Lower leg skin (tissue), 4 donors: ENCODE measurements around the gene PROKR2. TPM values are rescaled to one million over a fixed set of nuclear protein-coding genes. Genes with fewer than 3 reads are reported as not detected.
A peak's percentile ranks its signal among the peaks of the same experiment; 100 is the strongest.

Source experiments
- DNase-seq, 2 donors: peaks; one replicate each; pipeline ENCODE4 v3.0.0-alpha.2; 2019; ENCODE audit warnings: low spot score in 2 of 2
- H3K4me3 ChIP-seq: fragments of 200-600 bp; sonication (generic); 2 replicates; pipeline ENCODE4 v1.5.1; 2017; ENCODE audit warnings: mild to moderate bottlenecking, low read depth; ENCODE audit not compliant: poor library complexity, severe bottlenecking
- POLR2A ChIP-seq, 2 donors: fragments of 450-650 bp; IDR thresholded peaks; one replicate each; pipeline ENCODE4 v1.6.1; 2016 to 2017; ENCODE audit warnings: antibody characterized with exemption in 2 of 2, mild to moderate bottlenecking in 1 of 2, moderate library complexity in 1 of 2
- WGBS, 2 donors: methylation state at CpG; one replicate each; pipeline ENCODE4 v1.1.5; 2018; 5-methylcytosine and 5-hydroxymethylcytosine counted together
- intact Hi-C: fragments of 100-400 bp; cut with DNase I; formaldehyde crosslinking; loops from one replicate; pipeline ENCODE4 v1.15.0; 2023; ENCODE audit warnings: low total_unique reads
- total RNA-seq, 4 donors: library from RNA; depleted of rRNA; stranded (reverse); fragments of >200 nt; gene quantifications; one replicate each; pipeline ENCODE4 v1.1.0, GENCODE V29; 2016
- TF ChIP-seq, protein P1 (sequence below), 3 donors: fragments of 450-650 bp; IDR thresholded peaks; one replicate each; pipeline ENCODE4 v1.5.1; 2016; ENCODE audit warnings: antibody characterized with exemption in 3 of 3, mild to moderate bottlenecking in 3 of 3, moderate library complexity in 2 of 3

Gene PROKR2
- total RNA-seq, 4 donors from 2014 or later, result not detected

- TF ChIP-seq, protein P1, sequence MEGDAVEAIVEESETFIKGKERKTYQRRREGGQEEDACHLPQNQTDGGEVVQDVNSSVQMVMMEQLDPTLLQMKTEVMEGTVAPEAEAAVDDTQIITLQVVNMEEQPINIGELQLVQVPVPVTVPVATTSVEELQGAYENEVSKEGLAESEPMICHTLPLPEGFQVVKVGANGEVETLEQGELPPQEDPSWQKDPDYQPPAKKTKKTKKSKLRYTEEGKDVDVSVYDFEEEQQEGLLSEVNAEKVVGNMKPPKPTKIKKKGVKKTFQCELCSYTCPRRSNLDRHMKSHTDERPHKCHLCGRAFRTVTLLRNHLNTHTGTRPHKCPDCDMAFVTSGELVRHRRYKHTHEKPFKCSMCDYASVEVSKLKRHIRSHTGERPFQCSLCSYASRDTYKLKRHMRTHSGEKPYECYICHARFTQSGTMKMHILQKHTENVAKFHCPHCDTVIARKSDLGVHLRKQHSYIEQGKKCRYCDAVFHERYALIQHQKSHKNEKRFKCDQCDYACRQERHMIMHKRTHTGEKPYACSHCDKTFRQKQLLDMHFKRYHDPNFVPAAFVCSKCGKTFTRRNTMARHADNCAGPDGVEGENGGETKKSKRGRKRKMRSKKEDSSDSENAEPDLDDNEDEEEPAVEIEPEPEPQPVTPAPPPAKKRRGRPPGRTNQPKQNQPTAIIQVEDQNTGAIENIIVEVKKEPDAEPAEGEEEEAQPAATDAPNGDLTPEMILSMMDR (IDR thresholded peaks at IDR 0.05), result no peak
- TF ChIP-seq POLR2A (IDR thresholded peaks at IDR 0.05), result no peak
- intact Hi-C loops, result no loop called here
- H3K4me3 ChIP-seq, result no peak overlapping the region
- 73 to 83% methylated on average over 2 of the region's 2 CpGs for WGBS, 2 donors
- DNase-seq, result no peak
Measured at GRCh38 chr20:5357946-5358345, 41.2 kb upstream of the PROKR2 start.

DNA sequence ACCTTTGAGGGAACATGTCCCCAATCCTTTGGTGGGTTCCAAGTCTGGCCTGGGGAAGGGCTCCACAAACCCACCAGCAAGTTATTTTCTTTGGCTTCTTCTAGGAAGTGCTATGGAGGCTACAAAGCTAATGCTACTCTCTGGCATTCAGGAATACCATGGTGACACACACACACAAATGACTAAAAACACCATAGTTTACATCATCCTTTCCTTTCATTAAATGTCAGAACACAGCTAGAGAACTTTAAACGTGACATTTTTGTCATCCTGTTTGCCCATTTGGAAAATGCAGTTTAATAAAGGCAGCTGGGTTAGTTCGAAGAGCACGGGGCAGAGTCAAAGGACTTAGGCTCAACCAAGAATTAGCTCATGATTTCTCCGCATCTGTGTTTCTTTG is 40.2 kb upstream of the PROKR2 start:
- WGBS, 2 donors, result 65 to 70% methylated on average over 4 of the region's 4 CpGs
- TF ChIP-seq, protein P1 (IDR thresholded peaks at IDR 0.05), result no peak
- no peak for TF ChIP-seq POLR2A (IDR thresholded peaks at IDR 0.05)
- no peak overlapping the region for H3K4me3 ChIP-seq
- intact Hi-C loops, result no loop called here
- no peak for DNase-seq

GRCh38 chr20:5354901-5355300 is 38.1 kb upstream of the PROKR2 start:
- TF ChIP-seq POLR2A (IDR thresholded peaks at IDR 0.05), result no peak
- TF ChIP-seq, protein P1 (IDR thresholded peaks at IDR 0.05), result no peak
- peak overlapping the region; percentile 3 for H3K4me3 ChIP-seq
- WGBS, 2 donors, result 87 to 98% methylated on average over 2 of the region's 2 CpGs
- intact Hi-C loops, result no loop called here
- DNase-seq, result no peak

DNA sequence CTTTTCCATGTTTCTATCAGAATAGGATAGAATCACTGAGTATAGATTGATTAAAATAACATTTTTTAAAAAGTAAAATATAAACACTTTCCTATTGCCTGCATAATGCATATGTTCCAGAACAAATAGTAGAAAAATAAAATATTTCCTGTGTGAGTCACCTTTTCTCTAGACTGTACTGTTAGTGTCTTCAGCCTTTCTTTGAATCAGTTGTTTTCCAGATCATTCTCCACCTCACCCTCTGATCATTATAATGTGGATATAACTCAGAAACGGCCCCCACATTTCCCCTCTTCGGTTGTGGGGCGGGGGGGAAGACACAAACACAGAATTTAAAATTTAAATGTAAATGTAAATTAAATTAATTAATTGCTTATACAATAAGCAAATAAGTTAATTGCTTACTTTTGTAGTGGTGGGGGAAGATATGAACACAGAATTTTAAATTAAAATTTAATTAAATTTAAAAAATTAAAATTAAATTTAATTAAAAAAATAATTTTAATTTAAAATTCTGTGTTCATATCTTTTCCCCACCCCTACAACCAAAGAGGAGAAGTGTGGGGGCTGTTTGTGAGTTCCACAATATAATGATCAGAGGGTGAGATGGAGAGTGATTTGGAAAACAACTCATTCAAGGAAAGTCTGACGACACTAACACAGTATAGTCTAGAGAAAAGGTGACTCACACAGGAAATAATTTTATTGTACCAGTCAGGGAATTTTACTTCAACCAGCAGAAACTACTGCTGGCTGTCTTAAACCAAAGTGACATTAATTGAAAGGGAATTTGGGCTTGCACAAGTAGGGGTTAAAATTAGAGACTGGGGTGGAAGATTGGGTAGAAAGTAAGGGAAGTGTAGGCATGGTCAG is 37.1 kb upstream of the PROKR2 start:
- WGBS, 2 donors, result 66 to 68% methylated on average over 4 of the region's 4 CpGs
- TF ChIP-seq, protein P1 (IDR thresholded peaks at IDR 0.05), result no peak
- TF ChIP-seq POLR2A (IDR thresholded peaks at IDR 0.05), result no peak
- H3K4me3 ChIP-seq, result no peak overlapping the region
- intact Hi-C loops, result no loop called here
- DNase-seq, result no peak

GRCh38 chr20:5349448-5349847 is 32.7 kb upstream of the PROKR2 start:
- DNase-seq, result no peak
- intact Hi-C loops, result loop anchor here (2.0 kb wide), 1 partner anchor 15 kb away; no protein-coding TSS in a partner anchor
- TF ChIP-seq, protein P1 (IDR thresholded peaks at IDR 0.05), result no peak
- TF ChIP-seq POLR2A (IDR thresholded peaks at IDR 0.05), result no peak
- WGBS, 2 donors, result 85 to 88% methylated on average over 4 of the region's 4 CpGs
- no peak overlapping the region for H3K4me3 ChIP-seq
